ENCODE results near the gene PELI2.

- no peak for TF ChIP-seq CTCF (IDR thresholded peaks at IDR 0.05; ENCODE audit: insufficient read depth, low read length, poor library complexity, severe bottlenecking)
- no peak for TF ChIP-seq EZH2phosphoT487 (conservative IDR thresholded peaks at IDR 0.05; ENCODE audit: low read length)
These were observed 2.8 kb upstream of the PELI2 start for GRCh38 chr14:56115334-56115870.

Data from SU-DHL-6 (cell line).